OCI-LY7 (cell line): ENCODE data around the gene RNF224. TPM values are rescaled to one million over a fixed set of nuclear protein-coding genes. Genes with fewer than 3 reads are reported as not detected.

ENCODE experiments used
- BruUV-seq: library from RNA; stranded (reverse); fragments of 400-500 nt; replicated peaks from 2 replicates; lab custom pipeline; 2021; lab: Mats Ljungman, UMichigan
- CTCF ChIA-PET: fragments of 300-600 bp; sonication (Branson Sonifier 250); formaldehyde crosslinking; loops from one replicate; lab custom pipeline; 2022; ENCODE audit warnings: antibody characterized with exemption; ENCODE audit not compliant: unreplicated experiment; lab: Charles Lee
- POLR2A ChIA-PET: fragments of 300-600 bp; sonication (Branson Sonifier 250); formaldehyde crosslinking; loops from one replicate; lab custom pipeline; 2022; ENCODE audit warnings: antibody characterized with exemption; lab: Charles Lee
- DNase-seq: peaks from one replicate; pipeline ENCODE4 v3.0.0-alpha.2; 2015; ENCODE audit warnings: low spot score
- H2AFZ ChIP-seq: fragments of 200-600 bp; sonication (generic), shearing (Covaris generic); 2 replicates; pipeline ENCODE4 v1.6.1; 2014; ENCODE audit warnings: mild to moderate bottlenecking, antibody characterized with exemption, low read length, moderate library complexity
- H3K27ac ChIP-seq: fragments of 200-600 bp; sonication (generic); 2 replicates; pipeline ENCODE4 v1.5.1; 2014; ENCODE audit warnings: mixed run types, low read depth, mild to moderate bottlenecking, moderate library complexity, low read length, inconsistent platforms; ENCODE audit not compliant: poor library complexity, severe bottlenecking
- H3K36me3 ChIP-seq: fragments of 200-600 bp; sonication (generic); 2 replicates; pipeline ENCODE4 v1.6.1; 2014; ENCODE audit warnings: mild to moderate bottlenecking, antibody characterized with exemption, low read length, moderate library complexity, mixed read lengths; ENCODE audit not compliant: insufficient read depth
- H3K4me1 ChIP-seq: fragments of 200-600 bp; sonication (generic); 2 replicates; pipeline ENCODE4 v1.5.1; 2014; ENCODE audit warnings: mild to moderate bottlenecking, low read length; ENCODE audit not compliant: insufficient read depth, poor library complexity, severe bottlenecking
- H3K4me2 ChIP-seq: fragments of 200-600 bp; sonication (generic); 2 replicates; pipeline ENCODE4 v1.6.1; 2014; ENCODE audit warnings: mild to moderate bottlenecking, low read length
- H3K4me3 ChIP-seq: fragments of 200-600 bp; sonication (generic); 2 replicates; pipeline ENCODE4 v1.5.1; 2014; ENCODE audit warnings: mild to moderate bottlenecking, low read depth, low read length; ENCODE audit not compliant: poor library complexity, severe bottlenecking
- H3K79me2 ChIP-seq: fragments of 200-600 bp; sonication (generic); 2 replicates; pipeline ENCODE4 v1.6.1; 2016; ENCODE audit warnings: low read depth, mild to moderate bottlenecking, low read length, moderate library complexity, mixed read lengths; ENCODE audit not compliant: insufficient read depth
- H3K9me2 ChIP-seq: fragments of 200-600 bp; sonication (generic); 2 replicates; pipeline ENCODE4 v1.6.1; 2016; ENCODE audit warnings: mild to moderate bottlenecking, low read length, mixed read lengths; ENCODE audit not compliant: insufficient read depth
- H3K9me3 ChIP-seq: fragments of 200-600 bp; sonication (generic); 2 replicates; pipeline ENCODE4 v1.6.1; 2014; ENCODE audit warnings: mild to moderate bottlenecking, mixed run types, low read length, mixed read lengths
- H4K20me1 ChIP-seq: fragments of 200-600 bp; sonication (generic); 2 replicates; pipeline ENCODE4 v1.6.1; 2014; ENCODE audit warnings: mild to moderate bottlenecking, antibody characterized with exemption, low read length, moderate library complexity, mixed read lengths; ENCODE audit not compliant: insufficient read depth
- CTCF ChIP-seq: fragments of 200-600 bp; sonication (generic); conservative IDR thresholded peaks from 2 replicates; pipeline ENCODE4 v1.5.1; 2014; ENCODE audit warnings: mild to moderate bottlenecking, antibody characterized with exemption, low read length, moderate library complexity, mixed read lengths
- EZH2phosphoT487 ChIP-seq: fragments of 200-600 bp; sonication (generic); IDR thresholded peaks from 2 replicates; pipeline ENCODE4 v1.6.1; 2018; ENCODE audit warnings: low read depth, borderline replicate concordance, mild to moderate bottlenecking, mixed run types, antibody characterized with exemption, low read length, moderate library complexity, mixed read lengths
- intact Hi-C: fragments of 100-400 bp; cut with micrococcal nuclease; formaldehyde crosslinking; loops from one replicate; pipeline ENCODE4 v1.10.0; 2022; ENCODE audit not compliant: unreplicated experiment
- total RNA-seq, 2 experiments: library from RNA; depleted of rRNA in 1 of 2; stranded (reverse); fragments of >200 nt in 1 of 2; shearing (Covaris generic) in 1 of 2; gene quantifications; 2 replicates each; pipeline ENCODE4 v1.2.3, GENCODE V29; 2014 to 2022

RNF224 gene
- total RNA-seq, 2 experiments from 2014 or later, result 0.13 to 0.30 TPM

- Histone ChIP-seq H3K27ac (peak overlapping the region; percentile 92), H4K20me1 (peaks cover 6% of the 10 kb centered on the region; the same call in 1 of the 2 replicates), H3K79me2 (peaks cover 32% of the 10 kb centered on the region), H3K9me2 (no peaks in the 10 kb centered on the region), H3K4me1 (peaks cover 27% of the 10 kb centered on the region), H3K4me3 (peak overlapping the region; percentile 94), H2AFZ (peak overlapping the region; percentile 53; the same call in 1 of the 2 replicates), H3K4me2 (peak overlapping the region; percentile 80), H3K36me3 (peaks cover 47% of the 10 kb centered on the region), H3K9me3 (no peaks in the 10 kb centered on the region)
- no peak for DNase-seq
- BruUV-seq, result TSS peak; percentile 90
- intact Hi-C loops, result loop anchor here (2.0 to 5.0 kb wide), 3 partner anchors 35 to 71 kb away; partner anchors contain the start of gene RNF208
- ChIA-PET POLR2A (interaction anchor here (1.5 to 3.2 kb wide), 2 partner anchors 13 to 62 kb away, joined by 8 to 16 read pairs; partner anchors contain the start of gene TPRN), CTCF (interaction anchor here (0.5 to 0.6 kb wide), 2 partner anchors 13 to 148 kb away, joined by 3 read pairs; no protein-coding TSS in a partner anchor)
- TF ChIP-seq CTCF (no peak), EZH2phosphoT487 (no peak)
Observed at GRCh38 chr9:137188086-137188489, 39.2 kb upstream of the RNF224 start.

- Histone ChIP-seq H3K36me3 (peaks cover 41% of the 10 kb centered on the region; the same call in 1 of the 2 replicates), H3K9me3 (no peaks in the 10 kb centered on the region), H3K27ac (peak within 1 kb of the TSS; percentile 92), H2AFZ (peak within 1 kb of the TSS; percentile 53; the same call in 1 of the 2 replicates), H3K4me3 (peak within 1 kb of the TSS; percentile 94), H3K9me2 (no peaks in the 10 kb centered on the region), H3K79me2 (peaks cover 32% of the 10 kb centered on the region), H4K20me1 (peaks cover 6% of the 10 kb centered on the region; the same call in 1 of the 2 replicates), H3K4me2 (peak within 1 kb of the TSS; percentile 97), H3K4me1 (peaks cover 27% of the 10 kb centered on the region)
- ChIA-PET CTCF (interaction anchor here (0.6 to 1.3 kb wide), 3 partner anchors 12 to 98 kb away, joined by 3 to 5 read pairs (median 3); no protein-coding TSS in a partner anchor), POLR2A (interaction anchor here (0.8 to 3.2 kb wide), 8 partner anchors 12 to 74 kb away, joined by 3 to 16 read pairs (median 4); partner anchors contain the start of gene TPRN)
- TF ChIP-seq EZH2phosphoT487 (no peak), CTCF (peak; percentile 69)
- intact Hi-C loops, result loop anchor here (2.0 to 5.0 kb wide), 3 partner anchors 34 to 71 kb away; partner anchors contain the start of gene RNF208
- no TSS peak for BruUV-seq
- peak; percentile 98 for DNase-seq
Observed at GRCh38 chr9:137188490-137189296, 38.6 kb upstream of the RNF224 start, which contains the start of the genes ANAPC2 and SSNA1. ANAPC2 (minus strand) TSS chr9:137188560; CDS start chr9:137188532, 28 bp downstream. SSNA1 (plus strand) TSS chr9:137188676; CDS start chr9:137188727, 51 bp downstream.
